ENCODE measurements around the gene TMTC1. TPM values are rescaled to one million over a fixed set of nuclear protein-coding genes. Genes with fewer than 3 reads are reported as not detected.

TMTC1 gene
- total RNA-seq, 3 donors from 2014 or later (not counting 1 experiment from before 2014, with no cell fraction given) = 0.18 to 2.0 (median 0.50) TPM

DNA sequence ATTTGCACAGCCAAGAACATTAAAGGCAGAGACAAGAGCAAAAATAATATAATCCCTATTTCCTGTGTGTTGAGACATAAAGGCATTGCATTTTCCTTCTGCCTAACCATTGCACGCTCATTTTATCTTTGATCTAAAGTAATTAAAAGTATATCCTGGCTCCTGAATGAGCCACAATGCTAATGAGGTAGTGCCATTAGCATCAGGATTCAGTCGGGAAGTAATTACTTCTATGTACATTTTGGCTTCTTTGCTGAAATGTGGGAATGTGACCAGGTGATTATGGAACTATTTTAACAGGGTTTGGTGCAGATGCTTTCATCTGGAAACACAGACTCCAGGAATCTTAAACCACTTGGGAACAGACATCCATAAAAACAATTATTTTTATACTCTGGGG, 77.4 kb downstream of the TMTC1 start:
- no peaks in the 10 kb centered on the region for H3K27me3 Mint-ChIP-seq (ENCODE audit: low read depth in 2 of 2)
- Histone ChIP-seq H3K4me1 (ENCODE audit: control insufficient read depth, insufficient read depth, low read length) (no peaks in the 10 kb centered on the region), H3K36me3 (ENCODE audit: control insufficient read depth, insufficient read depth, low read length) (no peaks in the 10 kb centered on the region), H3K9me3 (ENCODE audit: control insufficient read depth, insufficient read depth, low read length) (no peaks in the 10 kb centered on the region), H3K4me3 (ENCODE audit: low read length) (no peak overlapping the region), H3K27me3 (ENCODE audit: control insufficient read depth, insufficient read depth, low read length) (no peaks in the 10 kb centered on the region), H3K27ac (ENCODE audit: low read length) (no peak overlapping the region)
- H3K4me1 Mint-ChIP-seq = no peaks in the 10 kb centered on the region
- DNase-seq = no peak
- H3K4me3 Mint-ChIP-seq = no peak overlapping the region
- H3K9me3 Mint-ChIP-seq = peaks cover 0 to 3% of the 10 kb centered on the region in 2 donors
- intact Hi-C loops (cut with micrococcal nuclease) = no loop called here
- no peak for ATAC-seq
- no peaks in the 10 kb centered on the region for H3K36me3 Mint-ChIP-seq
- no peak for TF ChIP-seq CTCF (IDR thresholded peaks at IDR 0.05)
- H3K27ac Mint-ChIP-seq = no peak overlapping the region
- WGBS (ENCODE audit: insufficient coverage) = 53% methylated on average over 2 of the region's 2 CpGs

DNA sequence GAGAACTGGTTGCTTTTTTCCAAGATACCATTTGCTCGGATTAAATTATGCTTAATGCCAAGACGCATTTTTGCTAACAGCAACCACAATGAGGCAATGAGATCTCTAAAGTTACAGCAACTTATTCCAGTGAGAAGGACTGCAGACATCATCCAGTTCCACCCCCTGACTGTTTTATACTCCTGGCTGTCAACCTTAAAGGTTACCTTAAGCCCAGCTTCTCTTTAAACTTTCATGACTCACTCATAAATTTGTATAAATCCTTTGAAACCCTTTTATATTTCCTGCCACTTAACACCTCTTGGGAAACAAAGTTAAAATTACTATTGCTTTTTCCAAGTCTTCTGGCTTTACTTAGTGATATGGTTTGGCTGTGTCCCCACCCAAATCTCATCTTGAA, 80.2 kb downstream of the TMTC1 start:
- intact Hi-C loops (cut with micrococcal nuclease) = no loop called here
- H3K36me3 Mint-ChIP-seq = no peaks in the 10 kb centered on the region
- no peaks in the 10 kb centered on the region for H3K27me3 ChIP-seq (ENCODE audit: control insufficient read depth, insufficient read depth, low read length)

GRCh38 chr12:29702972-29703371, 80.8 kb downstream of the TMTC1 start:
- no peak for TF ChIP-seq CTCF (IDR thresholded peaks at IDR 0.05)
- no peaks in the 10 kb centered on the region for H3K36me3 Mint-ChIP-seq
- no peak overlapping the region for H3K27ac ChIP-seq (ENCODE audit: low read length)

More for the DNA sequence above, 80.2 kb downstream of the TMTC1 start:
- H3K27me3 Mint-ChIP-seq (ENCODE audit: low read depth in 2 of 2) = no peaks in the 10 kb centered on the region
- Histone ChIP-seq H3K4me3 (ENCODE audit: low read length) (no peak overlapping the region), H3K4me1 (ENCODE audit: control insufficient read depth, insufficient read depth, low read length) (no peaks in the 10 kb centered on the region), H3K36me3 (ENCODE audit: control insufficient read depth, insufficient read depth, low read length) (no peaks in the 10 kb centered on the region), H3K27ac (ENCODE audit: low read length) (no peak overlapping the region), H3K9me3 (ENCODE audit: control insufficient read depth, insufficient read depth, low read length) (no peaks in the 10 kb centered on the region)
- 100% methylated on average over 2 of the region's 2 CpGs for whole genome bisulfite sequencing (ENCODE audit: insufficient coverage)
- peaks cover 0 to 3% of the 10 kb centered on the region in 2 donors for H3K9me3 Mint-ChIP-seq
- H3K4me1 Mint-ChIP-seq = no peaks in the 10 kb centered on the region
- DNase-seq = no peak
- no peak overlapping the region for H3K27ac Mint-ChIP-seq
- TF ChIP-seq CTCF (IDR thresholded peaks at IDR 0.05) = no peak
- no peak for ATAC-seq
- no peak overlapping the region for H3K4me3 Mint-ChIP-seq

DNA sequence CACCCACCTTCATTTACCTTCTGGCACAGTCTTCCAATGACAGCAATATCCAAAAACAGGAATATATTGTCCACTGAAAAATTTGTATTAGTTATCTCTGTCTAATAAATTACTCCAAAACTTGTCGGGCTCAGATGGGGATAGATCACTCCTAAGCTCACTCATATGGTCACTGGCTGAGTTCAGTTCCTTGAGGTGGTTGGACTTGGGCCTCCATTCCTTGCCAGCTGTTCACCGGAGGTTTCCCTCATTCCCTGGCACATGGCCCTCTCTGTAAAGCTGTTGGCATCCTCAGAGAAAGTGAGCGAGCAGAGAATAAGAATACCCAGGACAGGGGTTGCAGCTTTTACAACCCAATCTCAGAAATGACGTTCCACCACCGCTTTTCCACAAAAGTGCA, 81.5 kb downstream of the TMTC1 start:
- TF ChIP-seq CTCF (IDR thresholded peaks at IDR 0.05) = no peak
- no peaks in the 10 kb centered on the region for H3K36me3 ChIP-seq (ENCODE audit: control insufficient read depth, insufficient read depth, low read length)
- H3K4me3 Mint-ChIP-seq = no peak overlapping the region
- H3K27me3 ChIP-seq (ENCODE audit: control insufficient read depth, insufficient read depth, low read length) = no peaks in the 10 kb centered on the region
- no peak overlapping the region for H3K27ac ChIP-seq (ENCODE audit: low read length)
- H3K27ac Mint-ChIP-seq = no peak overlapping the region
- no peak for DNase-seq
- H3K4me3 ChIP-seq (ENCODE audit: low read length) = no peak overlapping the region
- 74% methylated on average over 5 of the region's 5 CpGs for WGBS (ENCODE audit: insufficient coverage)
- H3K36me3 Mint-ChIP-seq = no peaks in the 10 kb centered on the region
- intact Hi-C loops (cut with micrococcal nuclease) = no loop called here
- no peaks in the 10 kb centered on the region for H3K4me1 ChIP-seq (ENCODE audit: control insufficient read depth, insufficient read depth, low read length)
- H3K27me3 Mint-ChIP-seq (ENCODE audit: low read depth in 2 of 2) = no peaks in the 10 kb centered on the region
- H3K9me3 Mint-ChIP-seq = peaks cover 2 to 3% of the 10 kb centered on the region in 2 donors
- H3K9me3 ChIP-seq (ENCODE audit: control insufficient read depth, insufficient read depth, low read length) = no peaks in the 10 kb centered on the region
- no peaks in the 10 kb centered on the region for H3K4me1 Mint-ChIP-seq
- ATAC-seq = no peak

More at GRCh38 chr12:29702972-29703371, 80.8 kb downstream of the TMTC1 start:
- H3K27me3 ChIP-seq (ENCODE audit: control insufficient read depth, insufficient read depth, low read length) = no peaks in the 10 kb centered on the region
- Mint-ChIP-seq H3K27me3 (ENCODE audit: low read depth in 2 of 2) (no peaks in the 10 kb centered on the region), H3K9me3 (peaks cover 2 to 3% of the 10 kb centered on the region in 2 donors), H3K4me1 (no peaks in the 10 kb centered on the region), H3K4me3 (no peak overlapping the region), H3K27ac (no peak overlapping the region)
- no peaks in the 10 kb centered on the region for H3K36me3 ChIP-seq (ENCODE audit: control insufficient read depth, insufficient read depth, low read length)
- no peaks in the 10 kb centered on the region for H3K9me3 ChIP-seq (ENCODE audit: control insufficient read depth, insufficient read depth, low read length)
- no peaks in the 10 kb centered on the region for H3K4me1 ChIP-seq (ENCODE audit: control insufficient read depth, insufficient read depth, low read length)
- DNase-seq = no peak
- H3K4me3 ChIP-seq (ENCODE audit: low read length) = no peak overlapping the region
- WGBS (ENCODE audit: insufficient coverage) = 82% methylated on average over 7 of the region's 7 CpGs
- no peak for ATAC-seq
- intact Hi-C loops (cut with micrococcal nuclease) = no loop called here
